COLO668 (cell line): Measurements from ENCODE around the gene NACC2.
A peak's percentile ranks its signal among the peaks of the same experiment; 100 is the strongest.
"Not testable (repeated sequence)": the region's sequence is repeated elsewhere in the genome, so short reads cannot be mapped to it uniquely, and the experiment has no call there.

Experiments
- DNase-seq: peaks from one replicate; lab custom pipeline; 2025; ENCODE audit not compliant: unreplicated experiment; lab: John Stamatoyannopoulos, UW

Gene NACC2

DNA sequence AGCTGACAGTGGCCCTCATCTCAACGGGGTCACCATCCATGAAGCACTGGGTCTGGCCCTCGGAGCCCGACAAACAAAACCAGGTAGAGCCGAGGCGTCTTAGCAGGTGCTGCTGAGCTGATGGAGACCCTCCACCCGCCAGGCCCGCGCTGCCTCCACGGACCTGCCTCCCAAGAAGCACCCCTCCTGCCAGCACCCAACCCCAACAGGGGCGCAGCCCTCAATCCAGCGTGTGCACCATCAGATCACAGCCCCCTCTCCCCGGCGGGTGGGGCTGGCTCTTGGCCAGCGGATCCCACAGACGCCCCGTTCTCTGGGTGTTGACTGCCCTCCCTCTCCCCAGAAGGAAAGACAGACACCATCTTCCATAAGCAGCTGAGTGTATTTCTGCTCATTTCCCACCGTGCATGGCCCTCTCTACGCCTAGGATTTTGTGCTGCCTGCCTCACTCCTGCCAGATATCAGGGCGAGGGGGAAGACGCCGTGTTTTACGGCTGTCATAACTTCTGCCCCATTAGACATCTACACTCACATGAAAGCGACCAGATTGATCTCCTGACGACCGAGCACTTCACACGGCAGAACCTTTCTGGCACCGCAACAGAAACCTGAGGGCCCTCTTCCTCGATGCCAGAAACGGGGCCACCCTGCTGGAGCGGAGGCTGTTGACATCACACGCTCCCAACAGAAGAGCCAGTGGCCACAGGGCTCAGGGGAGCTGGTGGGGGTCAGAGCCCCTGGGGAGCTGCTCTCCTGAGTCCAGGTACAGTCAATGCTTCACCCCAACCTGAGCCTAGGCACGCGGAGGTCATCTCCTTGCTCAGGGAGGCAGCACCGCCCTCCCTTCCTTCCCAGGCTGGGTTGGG lies 12.4 kb downstream of the NACC2 start:
- DNase-seq = no peak

DNA sequence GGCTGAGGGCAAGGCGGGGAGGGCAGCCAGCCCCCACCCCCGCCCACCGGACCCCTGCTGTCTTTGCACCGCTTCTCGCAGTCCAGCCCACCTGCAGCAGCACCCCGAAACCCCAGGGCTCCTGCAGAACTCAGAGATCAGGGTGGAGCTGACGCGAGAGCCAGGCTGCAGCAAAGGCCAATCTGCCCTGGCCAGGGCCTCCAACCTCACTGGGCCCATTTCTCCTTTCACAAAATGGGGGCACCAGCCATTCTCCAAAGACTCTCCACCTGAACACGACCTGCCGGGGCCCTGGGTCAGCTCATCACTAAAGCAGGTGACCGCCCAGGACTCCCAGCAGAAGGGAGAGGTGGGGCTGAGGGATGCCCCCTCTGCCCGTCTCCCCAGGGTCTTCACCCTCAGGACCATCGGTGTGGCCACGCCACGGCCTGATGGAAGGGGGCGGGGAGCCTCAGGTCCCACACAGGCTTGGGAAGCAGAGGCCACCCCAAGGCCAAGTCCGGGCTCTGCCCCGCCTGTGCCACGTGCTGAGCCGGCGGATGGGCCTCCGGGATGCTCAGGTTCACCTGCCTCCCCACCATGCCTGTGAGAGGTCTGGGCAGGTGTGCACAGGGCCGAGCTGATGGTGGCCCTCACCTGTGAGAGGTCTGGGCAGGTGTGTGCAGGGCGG lies 13.1 kb downstream of the NACC2 start:
- DNase-seq = peak; percentile 77

DNA sequence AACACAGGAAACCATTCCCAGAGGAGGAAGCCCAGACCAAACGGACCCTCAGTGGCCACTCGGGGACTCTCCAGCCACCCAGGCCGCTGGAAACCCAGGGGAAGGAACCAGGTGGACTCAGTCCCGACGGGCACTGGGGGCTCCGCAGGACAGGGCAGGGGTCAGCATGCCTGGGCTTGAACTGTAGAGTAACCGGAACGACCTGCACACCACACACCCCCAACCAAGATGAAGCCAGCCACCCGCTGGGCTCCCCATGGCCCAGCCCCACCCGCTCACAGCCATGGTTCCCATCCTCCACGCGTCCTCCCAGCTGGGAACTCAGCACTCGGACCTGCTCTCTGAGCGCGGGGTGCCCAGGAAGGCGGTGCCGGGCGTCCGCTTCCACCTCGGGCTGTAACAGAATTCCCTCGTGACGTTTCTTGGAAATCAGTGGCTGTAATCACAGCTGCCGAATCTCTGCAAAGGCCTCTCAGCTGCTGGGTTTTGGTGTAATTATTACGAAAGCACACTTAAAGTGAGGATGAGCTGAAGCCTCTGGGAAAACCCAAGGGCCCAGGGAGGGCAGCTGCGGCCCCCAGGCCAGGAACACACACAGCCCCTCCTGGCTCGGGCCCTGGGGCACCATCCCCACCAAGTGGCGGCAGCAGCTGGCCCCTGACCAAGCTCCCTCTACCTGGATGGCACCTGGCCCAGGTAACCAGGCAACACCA lies 13.8 kb downstream of the NACC2 start:
- DNase-seq = peak; percentile 65

DNA sequence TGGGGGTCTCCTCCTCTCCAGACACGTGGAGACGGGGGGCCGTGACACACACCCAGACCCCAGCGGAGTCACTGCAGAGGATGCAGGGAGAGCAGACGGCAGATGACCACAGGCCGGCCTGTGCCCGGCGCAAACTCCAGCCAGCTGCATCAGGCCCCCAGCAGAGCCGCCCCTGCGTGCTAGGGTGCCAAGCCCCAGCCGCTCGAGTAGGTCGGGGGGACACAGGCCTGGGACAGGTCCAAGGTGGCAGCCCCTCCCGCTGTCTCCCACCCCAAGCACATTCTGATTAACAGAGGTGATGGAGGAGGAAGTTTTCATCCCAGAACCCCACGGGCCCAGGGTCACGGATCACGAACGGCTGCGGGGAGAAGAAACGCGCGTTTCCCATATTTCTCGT lies 14.4 kb downstream of the NACC2 start:
- no peak for DNase-seq

DNA sequence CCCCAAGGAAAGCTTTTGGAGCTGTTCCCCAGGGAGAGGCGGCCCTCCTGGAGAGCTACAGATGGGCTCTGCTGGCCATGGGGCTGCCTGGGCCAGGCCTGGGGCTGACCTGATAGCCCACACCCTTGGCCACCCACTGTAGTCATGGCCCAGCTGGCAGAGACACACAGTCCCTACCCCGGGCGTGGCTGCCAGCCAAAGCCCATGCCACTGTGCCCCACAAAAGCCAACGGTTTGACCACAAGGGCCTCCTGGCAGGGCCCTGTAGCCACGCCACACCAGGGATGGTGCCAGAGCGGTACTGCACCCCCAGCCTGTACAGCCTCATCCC lies 15.2 kb downstream of the NACC2 start:
- DNase-seq = no peak

DNA sequence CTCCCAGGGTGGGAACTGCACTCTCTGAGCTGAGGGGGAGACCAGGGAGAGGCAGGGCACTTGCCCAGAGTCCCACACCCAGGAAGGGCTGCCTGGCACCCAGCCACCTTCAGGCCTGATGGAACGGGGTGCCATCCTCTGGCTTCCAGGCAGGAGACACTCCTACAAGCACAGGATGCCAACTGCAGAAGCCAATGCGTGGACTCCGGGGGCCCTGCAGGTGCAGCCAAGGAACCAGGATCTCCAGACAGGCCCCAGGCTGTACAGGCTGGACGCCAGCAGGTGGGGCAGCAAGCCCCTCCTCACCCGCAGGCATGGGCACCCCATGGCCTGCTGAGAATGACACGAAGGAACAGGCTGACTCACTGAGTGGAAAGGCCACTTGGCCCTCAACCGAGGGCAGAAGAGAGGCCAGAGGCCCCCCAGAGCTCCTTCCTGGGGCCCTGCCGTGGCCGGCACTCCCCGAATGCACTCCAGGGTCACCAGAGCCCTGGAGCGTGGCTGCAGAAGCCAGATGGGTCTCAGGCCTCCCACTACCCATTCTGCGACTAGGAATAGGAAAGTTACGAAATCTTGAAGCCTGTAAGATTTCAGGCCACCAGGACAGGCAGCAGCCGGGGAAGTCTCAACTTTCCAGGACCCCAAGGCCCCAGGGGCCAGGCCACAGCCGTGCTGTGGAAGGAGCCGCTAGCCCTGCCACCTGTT lies 15.7 kb downstream of the NACC2 start:
- DNase-seq = no peak

DNA sequence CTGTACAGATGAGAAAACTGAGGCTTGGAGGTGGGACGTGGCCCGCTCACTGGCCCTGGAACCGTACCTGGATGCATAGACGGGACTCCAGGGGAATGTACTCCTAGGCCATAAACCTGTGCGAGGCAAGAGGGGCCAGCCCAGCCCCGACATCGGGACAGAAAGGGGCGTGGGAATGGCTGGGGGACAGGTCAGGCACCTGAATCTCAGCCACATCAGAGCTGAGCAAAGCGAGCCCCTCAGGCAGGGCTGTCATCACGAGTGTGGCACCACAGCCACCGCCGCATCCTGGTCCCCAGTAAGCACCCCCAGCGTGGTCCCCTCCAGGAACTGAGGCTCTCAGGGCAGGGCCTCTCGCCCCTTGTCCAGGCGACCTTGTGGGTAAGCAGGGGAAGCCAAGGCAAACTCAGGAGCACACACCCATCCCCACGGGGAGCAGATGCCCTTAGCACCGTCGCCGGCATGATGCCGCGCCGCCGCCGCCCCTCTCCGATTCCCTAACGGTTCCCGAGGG lies 16.5 kb downstream of the NACC2 start:
- no peak for DNase-seq

DNA sequence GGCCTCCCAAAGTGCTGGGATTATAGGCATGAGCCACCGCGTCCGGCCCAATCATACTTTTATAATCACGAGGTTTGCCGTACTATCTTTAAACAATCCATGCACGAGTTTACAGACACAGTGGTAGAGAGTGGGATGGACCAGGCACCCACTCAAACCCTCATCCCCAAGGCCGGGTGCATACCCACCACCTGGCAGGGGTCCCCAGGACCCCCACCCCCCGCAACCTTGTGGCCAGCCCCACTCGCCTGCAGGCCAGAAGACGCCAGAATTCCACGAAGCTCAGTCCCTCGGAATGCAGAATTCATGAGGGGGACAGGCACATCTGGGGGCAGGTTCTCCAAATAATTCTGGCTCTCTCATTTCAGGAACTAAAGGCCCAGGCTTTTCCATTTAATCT lies 17.1 kb downstream of the NACC2 start:
- no peak for DNase-seq

DNA sequence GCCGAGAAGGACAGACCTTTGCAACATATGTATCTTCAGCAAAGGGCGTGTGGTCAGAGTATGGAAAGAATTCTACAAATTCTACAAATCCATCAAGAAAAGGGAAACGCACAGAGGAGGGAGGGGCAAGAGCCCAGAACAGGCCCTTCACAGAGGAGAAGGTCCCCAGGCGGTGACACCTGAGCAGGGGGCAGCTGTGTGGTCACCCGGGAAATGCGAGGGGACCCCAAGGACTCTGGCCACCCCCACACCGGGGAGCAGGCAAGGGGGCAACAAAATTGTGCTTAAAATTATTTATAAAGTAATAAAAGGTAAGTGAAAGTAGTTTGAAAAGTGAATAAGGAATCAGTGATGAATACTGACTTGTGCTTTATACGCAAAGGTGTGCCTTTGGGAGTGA lies 17.6 kb downstream of the NACC2 start:
- no peak for DNase-seq

DNA sequence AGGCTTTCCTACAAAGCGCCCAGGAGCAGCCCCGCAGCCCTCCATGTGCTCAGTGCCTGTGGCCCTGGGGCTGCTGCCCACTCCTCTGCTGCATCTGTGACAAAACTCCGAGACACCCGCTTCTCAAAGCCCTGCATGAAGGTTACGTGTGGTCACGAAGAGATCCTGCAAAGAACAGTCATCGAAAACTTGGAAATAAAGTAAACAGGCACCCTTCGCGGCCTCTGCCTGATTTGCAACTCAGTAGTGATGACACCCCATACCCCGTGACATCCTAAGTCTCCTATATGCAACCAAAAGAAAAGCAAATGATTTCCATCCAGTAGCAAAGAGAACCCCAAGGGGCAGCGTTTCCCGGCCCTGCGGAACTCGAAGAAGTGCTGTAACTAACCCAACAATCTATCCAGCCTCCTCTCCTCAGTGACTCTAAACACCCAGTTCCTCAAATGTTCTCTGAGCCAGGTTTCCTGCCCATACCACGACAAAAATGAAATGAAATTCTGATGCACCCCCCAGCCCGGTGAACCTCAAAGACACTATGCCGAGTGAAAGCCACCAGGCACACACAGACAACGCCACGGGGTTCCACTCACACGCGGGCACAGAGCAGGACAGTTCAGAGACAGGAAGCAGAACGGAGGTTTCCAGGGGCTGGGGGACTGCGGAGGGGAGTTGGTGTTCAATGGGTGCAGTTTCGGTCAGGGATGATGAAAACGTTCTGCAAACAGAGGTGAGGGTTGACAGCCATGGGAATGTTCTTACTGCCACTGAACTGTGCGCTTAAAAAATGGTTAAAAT lies 19.0 kb downstream of the NACC2 start:
- no peak for DNase-seq

DNA sequence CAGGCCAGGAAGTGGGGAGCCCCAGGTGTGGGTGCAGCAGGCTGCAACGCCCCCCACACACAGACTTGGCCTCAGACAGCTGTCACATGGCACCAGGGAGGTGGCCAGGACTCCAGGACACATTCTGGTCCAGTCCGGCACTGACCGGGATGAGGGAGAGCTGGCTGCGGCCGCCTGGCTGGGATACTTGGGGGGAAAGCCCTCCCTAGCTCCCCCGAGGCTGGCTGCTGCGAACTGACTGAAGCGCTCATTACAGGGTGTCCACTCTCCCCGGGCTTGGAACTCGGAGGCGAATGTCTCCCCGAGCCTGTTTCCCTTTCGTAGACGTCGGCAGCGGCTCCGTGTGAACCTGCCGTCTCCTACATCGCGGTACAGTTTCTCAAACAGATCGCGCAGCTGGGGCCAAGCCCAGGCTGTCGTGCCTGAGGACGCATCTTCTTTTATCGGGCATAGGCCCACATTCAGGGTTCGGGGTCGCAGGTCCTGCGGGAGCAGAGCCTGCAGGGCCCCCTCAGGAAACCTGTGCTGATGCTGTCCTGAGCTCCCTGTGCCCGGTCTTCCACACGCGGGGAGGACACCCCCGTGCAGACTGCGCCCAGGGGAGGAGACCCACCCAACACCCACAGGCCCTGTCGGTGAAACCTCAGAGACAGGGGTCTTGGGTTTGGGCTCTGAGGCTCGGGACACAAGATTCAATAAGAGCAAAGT lies 19.8 kb downstream of the NACC2 start:
- no peak for DNase-seq

DNA sequence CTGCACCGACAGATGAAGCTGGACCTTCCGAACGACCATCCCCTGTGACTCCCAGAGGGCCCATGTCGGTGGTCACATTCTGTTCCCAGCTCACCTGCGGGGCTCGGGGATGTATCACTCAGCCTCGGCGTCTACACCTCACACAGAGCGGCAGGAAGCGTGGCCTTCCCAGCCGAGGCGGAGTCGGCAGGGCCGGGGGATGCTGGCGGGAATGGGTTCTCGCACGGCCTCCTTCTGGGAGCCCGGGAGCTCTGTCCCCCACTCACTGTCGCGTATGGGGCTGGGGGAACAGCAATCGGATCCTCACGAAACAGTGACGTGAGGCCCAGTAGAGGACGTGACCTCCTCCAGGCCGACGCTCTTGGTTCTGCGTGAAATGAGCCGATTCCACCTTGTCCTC lies 20.4 kb downstream of the NACC2 start:
- DNase-seq = no peak

DNA sequence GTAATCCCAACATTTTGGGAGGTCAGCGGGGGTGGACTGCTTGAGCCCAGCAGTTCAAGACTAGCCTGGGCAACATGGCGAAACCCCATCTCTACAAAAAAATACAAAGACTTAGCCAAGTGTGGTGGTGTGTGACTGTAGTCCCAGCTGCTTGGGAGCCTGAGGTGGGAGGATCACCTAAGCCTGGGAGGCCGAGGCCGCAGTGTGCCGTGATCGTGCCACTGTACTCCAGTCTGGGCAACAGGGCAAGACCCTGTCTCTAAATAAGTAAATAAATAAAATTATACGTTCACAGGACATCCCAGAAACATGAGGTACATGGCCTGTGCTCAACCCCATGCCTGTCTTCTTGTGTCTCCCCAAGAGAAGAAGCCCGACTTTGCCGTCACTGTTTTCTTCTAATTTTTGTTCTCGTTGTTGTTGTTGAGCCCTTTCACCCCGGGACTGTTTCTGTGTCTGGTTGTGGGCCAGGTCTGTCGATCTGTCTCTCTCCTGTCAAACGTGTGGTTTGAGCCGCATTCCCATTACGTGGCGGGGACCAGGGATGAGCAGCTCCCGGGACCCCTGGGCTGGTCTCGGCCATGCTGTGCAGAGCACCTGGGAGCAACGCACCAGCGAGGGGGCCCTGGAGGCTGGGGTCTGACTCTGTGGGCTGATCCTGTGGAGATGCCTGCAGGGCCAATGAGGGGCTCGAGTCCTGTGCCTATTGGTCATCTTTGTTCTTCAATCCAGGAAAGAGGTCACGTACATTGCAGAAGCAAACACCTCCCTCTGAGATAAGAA lies 32.2 kb downstream of the NACC2 start:
- DNase-seq = no peak

DNA sequence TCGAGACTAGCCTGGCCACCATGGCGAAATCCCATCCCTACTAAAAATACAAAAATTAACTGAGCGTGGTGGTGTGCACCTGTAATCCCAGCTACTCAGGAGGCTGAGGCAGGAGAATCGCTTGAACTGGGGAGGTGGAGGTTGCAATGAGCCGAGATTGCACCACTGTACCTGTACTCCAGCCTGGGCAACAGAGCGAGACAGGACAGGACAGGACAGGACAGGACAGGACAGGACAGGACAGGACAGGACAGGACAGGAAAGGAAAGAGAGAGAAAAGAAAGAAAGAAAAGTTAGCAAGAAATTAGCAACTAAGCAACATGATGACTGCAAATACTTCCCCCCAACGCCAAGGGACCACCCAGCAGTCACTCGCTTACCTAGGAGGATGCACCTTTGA lies 33.2 kb downstream of the NACC2 start:
- not testable (repeated sequence) for DNase-seq

DNA sequence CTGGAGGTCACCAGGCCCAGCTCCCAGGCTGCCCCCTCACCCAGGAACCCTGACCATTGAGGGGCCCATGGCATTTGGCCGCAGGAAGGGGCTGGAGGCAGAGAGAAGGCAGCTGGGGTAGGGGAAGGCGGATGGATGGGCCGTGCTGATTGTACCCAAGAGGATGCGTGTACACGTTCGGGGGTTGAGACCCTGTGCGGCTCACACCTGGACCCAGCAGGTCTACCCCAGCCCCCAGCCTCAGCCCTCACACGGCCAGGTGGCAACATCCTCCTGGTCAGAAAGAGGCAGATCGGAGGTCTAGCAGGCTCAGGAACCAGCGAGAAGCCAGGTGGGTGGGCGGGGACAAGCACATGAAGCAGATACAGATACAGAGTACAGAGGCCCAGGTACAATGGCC lies 33.7 kb downstream of the NACC2 start:
- DNase-seq = no peak

DNA sequence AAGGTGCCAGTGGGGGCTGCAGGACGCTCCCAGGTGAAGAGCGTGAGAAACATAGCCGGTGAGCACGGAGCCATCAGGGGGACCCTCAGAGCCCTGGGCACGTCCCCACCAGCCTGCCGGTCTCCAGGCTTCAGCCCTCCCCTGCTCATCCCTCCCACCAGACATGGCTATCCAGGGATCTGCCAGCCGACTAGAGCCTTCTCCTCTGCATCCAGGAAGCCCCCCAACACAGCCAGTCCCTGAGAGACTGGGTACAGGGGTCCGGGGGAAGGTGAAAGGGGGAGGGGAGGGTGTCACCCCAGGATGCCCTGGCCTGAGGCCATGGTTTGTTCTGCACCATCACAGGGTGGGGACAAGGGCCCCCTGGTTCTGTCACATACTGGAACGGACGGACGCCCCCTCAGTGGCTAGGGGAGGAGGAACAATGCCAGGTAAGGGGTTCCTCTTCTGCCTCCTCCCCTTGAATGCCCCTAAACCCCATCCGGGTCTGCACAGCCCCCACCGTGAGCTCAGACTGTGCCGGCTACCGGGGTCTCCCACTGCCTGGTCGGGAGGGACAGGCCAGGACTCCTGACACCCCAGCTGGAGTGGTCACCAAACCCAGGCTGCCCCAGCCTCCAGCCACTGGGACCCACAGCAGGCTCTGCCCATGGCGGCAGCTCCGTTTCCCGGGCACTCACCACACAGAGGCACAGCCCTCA lies 34.3 kb downstream of the NACC2 start:
- DNase-seq = no peak

DNA sequence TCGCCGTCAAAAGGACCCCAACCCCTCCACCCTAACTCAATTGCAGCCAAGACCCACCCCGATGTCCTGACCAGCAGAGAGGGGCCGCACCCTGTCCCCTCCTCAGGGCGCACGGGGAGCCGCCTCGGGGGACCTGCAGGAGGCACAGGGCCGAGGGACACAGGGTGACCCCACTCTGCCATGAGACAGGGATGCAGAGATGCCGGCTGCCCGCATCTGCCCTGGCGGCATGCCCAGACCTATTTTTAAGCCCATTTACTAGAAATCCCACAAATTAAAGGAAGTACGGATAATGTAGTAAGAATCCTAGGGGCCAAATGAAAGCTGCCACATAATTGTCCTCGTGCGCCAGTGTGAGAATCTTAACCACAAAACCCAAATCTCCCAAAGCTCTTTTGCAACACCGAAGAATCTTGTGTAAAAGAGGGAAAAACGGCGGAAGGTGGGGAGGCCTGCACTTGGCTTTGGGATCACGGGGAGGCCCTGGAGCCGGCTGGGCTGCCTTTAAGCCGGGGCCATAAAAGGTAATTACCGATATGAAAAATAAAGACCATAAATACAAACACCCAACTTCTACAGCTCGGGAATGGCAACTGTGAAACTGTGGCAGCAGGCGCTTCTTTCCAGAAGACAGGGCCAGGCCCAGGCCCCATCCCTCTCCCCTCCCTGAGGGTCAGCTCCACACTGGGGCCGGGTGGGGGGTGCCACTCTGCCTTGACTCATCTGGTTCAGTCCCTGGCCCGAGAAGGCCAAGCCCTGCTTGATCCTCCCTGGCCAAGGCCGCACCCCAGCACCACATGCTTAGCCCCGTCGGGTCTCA lies 35.0 kb downstream of the NACC2 start:
- DNase-seq = no peak
